Ovary (tissue), 9 donors: ENCODE results near the gene KANSL1L. TPM values are rescaled to one million over a fixed set of nuclear protein-coding genes. Genes with fewer than 3 reads are reported as not detected.

ENCODE experiments used
- DNase-seq, 5 donors: peaks; one replicate each; pipeline ENCODE4 v3.0.0-alpha.2; 2019 to 2020
- H3K27ac ChIP-seq, 2 donors: fragments of 200-600 bp; one replicate each; pipeline versions ENCODE4 v1.5.1 to v1.8.0; 2019 to 2022
- H3K27me3 ChIP-seq: fragments of 200-600 bp; one replicate; pipeline ENCODE4 v1.8.0; 2022
- H3K36me3 ChIP-seq: fragments of 200-600 bp; sonication (generic); one replicate; pipeline ENCODE4 v1.5.1; 2019
- H3K4me1 ChIP-seq: one replicate; pipeline ENCODE4 v1.8.1; 2013; ENCODE audit warnings: mild to moderate bottlenecking, moderate library complexity; ENCODE audit not compliant: insufficient read depth
- H3K4me3 ChIP-seq: fragments of 200-600 bp; sonication (generic); one replicate; pipeline ENCODE4 v1.5.1; 2017
- H3K9me3 ChIP-seq, 2 donors: fragments of 200-600 bp in 1 of 2; sonication (generic) in 1 of 2; one replicate each; pipeline versions ENCODE4 v1.5.1 to v1.8.1; 2013 to 2019; ENCODE audit warnings: mild to moderate bottlenecking in 1 of 2, moderate library complexity in 1 of 2
- EP300 ChIP-seq: sonication (generic); formaldehyde crosslinking; IDR thresholded peaks from one replicate; pipeline ENCODE4 v1.6.1; 2017; ENCODE audit warnings: antibody characterized with exemption
- POLR2A ChIP-seq: fragments of 450-650 bp; IDR thresholded peaks from one replicate; pipeline ENCODE4 v1.6.1; 2017; ENCODE audit warnings: antibody characterized with exemption, mild to moderate bottlenecking, moderate library complexity
- WGBS, 3 donors: extraction: QIAGEN DNeasy Blood & Tissue Kit in 1 of 3; methylation state at CpG; one replicate each; pipeline versions ENCODE4 v1.1.5 to v1.1.7; 2013 to 2017; 5-methylcytosine and 5-hydroxymethylcytosine counted together
- intact Hi-C, 4 donors: fragments of 100-400 bp; cut with DNase I; formaldehyde crosslinking; loops; one replicate each; pipeline versions ENCODE4 v1.11.0 to v1.15.1; 2022 to 2023
- polyA plus RNA-seq, 2 donors: library from polyadenylated mRNA; stranded (reverse); fragments of 200-250 nt in 1 of 2; fragments of 350-450 nt in 1 of 2; fragmentation: Illumina TruSeq in 1 of 2; extraction: RNeasy Lipid Tissue Mini Kit (QIAGEN cat#74804) in 1 of 2; gene quantifications; one replicate each; pipeline ENCODE4 v1.2.3, GENCODE V29; 2013 to 2014
- total RNA-seq, 7 donors: library from RNA; depleted of rRNA in 2 of 7; stranded (reverse); fragments of >200 nt in 2 of 7; fragmentation: NEBNext Ultra II Directional in 3 of 7; extraction: Animal tissue kit (Norgen Biotek cat#: 25700) in 3 of 7; gene quantifications; one replicate each; pipeline versions ENCODE4 v1.1.0 to v1.2.4, GENCODE V29; 2016 to 2023
- TF ChIP-seq, protein P1 (sequence below), 3 donors: fragments of 450-650 bp in 2 of 3; fragments of 200-600 bp in 1 of 3; IDR thresholded peaks; one replicate each; pipeline versions ENCODE4 v1.5.1 to v1.8.0; 2016 to 2022; ENCODE audit warnings: antibody characterized with exemption in 3 of 3, mild to moderate bottlenecking in 1 of 3
- donor health status: DM: no; HTN: no; CAD: no; lungs with moderate emphysema.
- donor health status: DM: no; HTN: no; CAD: no.
- donor health status: Bipolar disorder and iron deficiency.
- donor health status: DM: yes; HTN: yes; CAD: no.
- donor health status: DM: no; HTN: no; CAD: no.
- donor health status: DM: yes; HTN: yes; CAD: no.

Gene KANSL1L
- total and polyA plus RNA-seq, 9 donors: 20.5 to 47.1 (median 36.1) TPM

DNA sequence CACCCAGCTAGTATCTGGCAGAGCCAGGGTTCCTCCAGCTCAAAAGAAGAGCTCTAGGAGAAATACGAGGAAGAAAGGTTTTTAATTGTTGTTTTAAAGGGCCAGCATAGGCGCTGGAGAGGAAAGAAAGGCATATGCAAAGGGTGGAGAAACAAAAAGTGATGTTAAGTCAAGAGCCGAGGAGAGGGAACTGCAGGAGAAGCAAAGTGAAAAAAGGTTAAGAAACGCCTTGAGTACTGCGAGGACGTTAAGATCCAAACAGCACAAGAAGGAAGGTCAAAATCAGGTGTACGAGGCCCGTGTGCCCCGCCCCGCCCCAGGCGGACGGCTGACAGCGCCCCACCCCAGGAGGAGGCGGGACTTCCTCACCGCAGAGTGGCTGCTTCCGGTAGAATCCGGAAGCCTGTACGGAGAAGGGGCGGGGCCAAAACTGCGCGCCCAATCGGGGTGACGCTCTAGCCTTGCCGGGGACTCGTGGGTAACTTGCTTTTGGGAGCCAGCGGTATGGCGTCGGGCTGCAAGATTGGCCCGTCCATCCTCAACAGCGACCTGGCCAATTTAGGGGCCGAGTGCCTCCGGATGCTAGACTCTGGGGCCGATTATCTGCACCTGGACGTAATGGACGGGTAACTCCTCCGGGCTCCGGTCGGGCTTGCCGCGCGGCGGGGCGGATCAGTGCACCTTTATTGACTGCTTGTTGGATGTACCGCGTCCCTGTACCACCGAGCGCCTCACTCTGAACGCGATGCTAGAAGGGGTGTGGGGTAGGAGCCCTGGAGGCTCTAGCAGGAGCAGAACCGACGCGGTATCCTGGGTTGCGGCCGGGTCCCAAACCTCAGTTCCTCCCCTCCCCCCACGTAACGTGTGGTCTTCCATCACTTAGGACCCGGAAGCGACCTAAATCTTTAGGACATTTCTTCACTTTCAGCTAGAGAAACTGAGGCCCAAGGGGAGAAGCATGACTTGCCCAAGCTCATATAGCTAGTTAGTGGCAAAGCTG, 168.8 kb downstream of the KANSL1L start, which contains the start of gene RPE:
Gene RPE (plus strand): TSS at position 481 of the 1,000 bp plus-strand sequence. CDS start 24 bp downstream, at position 505.
- H3K27me3 ChIP-seq: no peaks in the 10 kb centered on the region
- H3K4me1 ChIP-seq: peaks cover 7% of the 10 kb centered on the region
- peak; percentile 94 to 98 (median 96) for DNase-seq
- no peaks in the 10 kb centered on the region for H3K9me3 ChIP-seq
- no peaks in the 10 kb centered on the region for H3K36me3 ChIP-seq
- intact Hi-C loops: loop anchor here in 1 of 4 donors (10.0 kb wide), 1 partner anchor 192 kb away; no protein-coding TSS in a partner anchor
- WGBS, 3 donors: 0 to 1% (median 0%) methylated on average over 57 to 58 of the region's 58 CpGs
- H3K4me3 ChIP-seq: peak within 1 kb of the TSS; percentile 72
- TF ChIP-seq, protein P1, sequence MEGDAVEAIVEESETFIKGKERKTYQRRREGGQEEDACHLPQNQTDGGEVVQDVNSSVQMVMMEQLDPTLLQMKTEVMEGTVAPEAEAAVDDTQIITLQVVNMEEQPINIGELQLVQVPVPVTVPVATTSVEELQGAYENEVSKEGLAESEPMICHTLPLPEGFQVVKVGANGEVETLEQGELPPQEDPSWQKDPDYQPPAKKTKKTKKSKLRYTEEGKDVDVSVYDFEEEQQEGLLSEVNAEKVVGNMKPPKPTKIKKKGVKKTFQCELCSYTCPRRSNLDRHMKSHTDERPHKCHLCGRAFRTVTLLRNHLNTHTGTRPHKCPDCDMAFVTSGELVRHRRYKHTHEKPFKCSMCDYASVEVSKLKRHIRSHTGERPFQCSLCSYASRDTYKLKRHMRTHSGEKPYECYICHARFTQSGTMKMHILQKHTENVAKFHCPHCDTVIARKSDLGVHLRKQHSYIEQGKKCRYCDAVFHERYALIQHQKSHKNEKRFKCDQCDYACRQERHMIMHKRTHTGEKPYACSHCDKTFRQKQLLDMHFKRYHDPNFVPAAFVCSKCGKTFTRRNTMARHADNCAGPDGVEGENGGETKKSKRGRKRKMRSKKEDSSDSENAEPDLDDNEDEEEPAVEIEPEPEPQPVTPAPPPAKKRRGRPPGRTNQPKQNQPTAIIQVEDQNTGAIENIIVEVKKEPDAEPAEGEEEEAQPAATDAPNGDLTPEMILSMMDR (IDR thresholded peaks at IDR 0.05): no peak
- TF ChIP-seq EP300 (no peak), POLR2A (peak; percentile 40)
- H3K27ac ChIP-seq: peak within 1 kb of the TSS in 1 of 2 donors; percentile 41

DNA sequence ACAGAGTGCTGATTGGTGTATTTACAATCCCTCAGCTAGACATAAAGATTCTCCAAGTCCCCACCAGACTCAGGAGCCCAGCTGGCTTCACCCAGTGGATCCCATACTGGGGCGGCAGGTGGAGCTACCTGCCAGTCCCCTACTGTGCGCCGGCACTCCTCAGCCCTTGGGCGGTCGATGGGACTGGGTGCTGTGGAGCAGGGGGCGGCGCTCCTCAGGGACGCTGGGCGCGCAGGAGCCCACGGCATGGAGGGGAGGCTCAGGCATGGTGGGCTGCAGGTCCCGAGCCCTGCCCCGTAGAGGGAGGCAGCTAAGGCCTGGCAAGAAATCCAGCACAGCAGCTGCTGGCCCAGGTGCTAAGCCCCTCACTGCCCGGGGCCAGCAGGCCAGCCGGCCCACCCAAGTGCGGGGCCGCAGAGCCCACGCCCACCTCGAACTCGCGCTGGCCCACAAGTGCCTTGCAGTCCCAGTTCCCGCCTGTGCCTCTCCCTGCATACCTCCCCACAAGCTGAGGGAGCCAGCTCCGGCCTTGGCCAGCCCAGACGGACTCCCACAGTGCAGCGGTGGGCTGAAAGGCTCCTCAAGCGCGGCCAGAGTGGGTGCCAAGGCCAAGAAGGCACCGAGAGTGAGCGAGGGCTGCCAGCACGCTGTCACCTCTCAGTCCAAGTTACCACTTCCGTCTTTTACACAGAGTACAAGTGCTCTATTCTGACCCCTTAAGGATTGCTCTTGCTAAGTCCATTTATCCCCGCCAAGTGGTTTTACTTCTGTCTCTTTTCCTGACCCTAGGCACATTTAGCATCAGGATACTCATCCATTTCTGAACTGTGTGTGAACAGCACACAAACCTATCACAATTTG, 170.5 kb downstream of the KANSL1L start:
- intact Hi-C loops: loop anchor here in 1 of 4 donors (10.0 kb wide), 1 partner anchor 194 kb away; no protein-coding TSS in a partner anchor
- no peak overlapping the region for H3K4me3 ChIP-seq
- peak in 2 of 5 donors; percentile 21 to 32 for DNase-seq
- peaks cover 4% of the 10 kb centered on the region for H3K4me1 ChIP-seq
- 96 to 98% (median 97%) methylated on average over 32 of the region's 32 CpGs for WGBS, 3 donors
- TF ChIP-seq EP300 (no peak), POLR2A (no peak)
- TF ChIP-seq, protein P1 (IDR thresholded peaks at IDR 0.05): no peak
- no peaks in the 10 kb centered on the region for H3K9me3 ChIP-seq
- no peaks in the 10 kb centered on the region for H3K36me3 ChIP-seq
- no peaks in the 10 kb centered on the region for H3K27me3 ChIP-seq
- H3K27ac ChIP-seq: no peak overlapping the region

DNA sequence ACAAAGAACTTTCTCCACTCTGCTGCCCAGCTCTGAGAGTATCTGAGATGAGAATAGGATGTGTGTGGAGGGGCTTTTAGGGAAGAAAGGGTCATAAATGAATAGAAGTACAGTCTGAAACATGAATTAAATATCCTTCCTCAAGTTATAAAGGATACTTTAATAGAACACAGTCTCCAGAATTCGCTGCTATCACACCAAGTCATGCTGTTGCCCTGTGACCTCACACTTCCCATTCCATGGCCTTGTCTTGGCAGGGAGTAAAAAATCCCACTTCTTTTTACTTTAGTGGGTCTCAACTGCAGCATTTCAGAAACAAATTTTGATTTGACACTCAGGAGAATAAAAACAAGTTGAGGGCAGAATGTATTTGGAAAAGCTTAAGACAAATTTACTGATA, 172.6 kb downstream of the KANSL1L start:
- TF ChIP-seq, protein P1 (IDR thresholded peaks at IDR 0.05): no peak
- TF ChIP-seq POLR2A (no peak), EP300 (no peak)
- DNase-seq: no peak
- WGBS, 3 donors: 40 to 52% (median 49%) methylated on average over 1 of the region's 1 CpG
- Histone ChIP-seq H3K4me1 (peaks cover 3% of the 10 kb centered on the region), H3K4me3 (no peak overlapping the region), H3K27me3 (no peaks in the 10 kb centered on the region), H3K36me3 (no peaks in the 10 kb centered on the region), H3K27ac (no peak overlapping the region), H3K9me3 (no peaks in the 10 kb centered on the region)
- intact Hi-C loops: no loop called here

DNA sequence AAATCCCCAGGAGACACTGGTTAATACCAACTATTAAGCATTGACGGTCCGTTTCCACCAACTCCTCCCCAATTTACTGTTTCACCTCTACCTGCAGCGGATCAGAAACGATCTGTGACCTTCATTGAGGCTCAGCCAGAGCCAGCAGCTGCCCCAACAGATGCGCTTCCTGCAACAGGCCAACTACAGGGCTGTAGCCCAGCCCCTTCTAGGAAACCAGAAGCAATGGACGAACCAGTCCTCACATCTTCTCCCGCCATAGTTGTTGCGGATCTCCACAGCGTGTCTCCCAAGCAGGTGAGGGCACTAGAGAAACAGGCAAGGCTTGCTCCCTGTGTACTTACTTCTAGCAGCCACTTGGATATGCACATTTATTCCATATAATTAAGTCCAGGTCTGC, 177.2 kb downstream of the KANSL1L start:
- intact Hi-C loops: no loop called here
- WGBS, 3 donors: 88 to 94% (median 93%) methylated on average over 9 of the region's 9 CpGs
- TF ChIP-seq, protein P1 (IDR thresholded peaks at IDR 0.05): no peak
- TF ChIP-seq POLR2A (no peak), EP300 (no peak)

More for the DNA sequence above, 177.2 kb downstream of the KANSL1L start:
- Histone ChIP-seq H3K27ac (no peak overlapping the region), H3K27me3 (no peaks in the 10 kb centered on the region), H3K36me3 (no peaks in the 10 kb centered on the region), H3K4me1 (no peaks in the 10 kb centered on the region), H3K9me3 (no peaks in the 10 kb centered on the region), H3K4me3 (no peak overlapping the region)
- no peak for DNase-seq
